PC-3 (cell line): ENCODE results near the gene SYT7.

Source experiments
- EZH2 ChIP-seq: fragments of 300-600 bp; sonication (generic); IDR thresholded peaks from one replicate; pipeline ENCODE4 v1.6.1; 2017; ENCODE audit warnings: antibody characterized with exemption, mild to moderate bottlenecking, low read length; ENCODE audit not compliant: unreplicated experiment
- EZH2phosphoT487 ChIP-seq: fragments of 300-600 bp; sonication (generic); IDR thresholded peaks from 2 replicates; pipeline ENCODE4 v1.6.1; 2018; ENCODE audit warnings: mild to moderate bottlenecking, antibody characterized with exemption, low read length, borderline replicate concordance
- TF ChIP-seq, protein P1 (sequence below): fragments of 300-600 bp; sonication (generic); conservative IDR thresholded peaks from 2 replicates; pipeline ENCODE4 v1.5.1; 2017; ENCODE audit warnings: antibody characterized with exemption, low read depth, mild to moderate bottlenecking, low read length

DNA sequence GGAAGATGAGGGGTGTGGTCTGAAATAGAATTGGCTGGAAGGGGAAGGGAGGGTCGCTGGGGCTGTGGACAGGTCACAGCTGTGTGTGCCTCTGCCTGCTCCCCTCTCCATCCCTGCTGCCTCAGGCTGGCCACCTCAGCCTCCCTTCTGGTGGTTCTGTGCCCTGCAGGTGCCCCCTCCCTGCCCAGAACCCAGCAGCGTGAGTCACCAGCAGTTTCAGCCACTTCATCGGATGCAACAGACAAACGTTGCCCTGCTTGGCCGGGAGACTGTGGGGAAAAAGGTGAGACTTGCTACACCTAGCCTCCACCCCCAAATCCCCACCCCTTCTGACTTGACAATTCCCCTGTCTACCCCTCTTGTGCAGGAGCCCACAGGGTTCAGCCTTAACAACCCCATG is 94.1 kb downstream of the SYT7 start:
- TF ChIP-seq, protein P1, sequence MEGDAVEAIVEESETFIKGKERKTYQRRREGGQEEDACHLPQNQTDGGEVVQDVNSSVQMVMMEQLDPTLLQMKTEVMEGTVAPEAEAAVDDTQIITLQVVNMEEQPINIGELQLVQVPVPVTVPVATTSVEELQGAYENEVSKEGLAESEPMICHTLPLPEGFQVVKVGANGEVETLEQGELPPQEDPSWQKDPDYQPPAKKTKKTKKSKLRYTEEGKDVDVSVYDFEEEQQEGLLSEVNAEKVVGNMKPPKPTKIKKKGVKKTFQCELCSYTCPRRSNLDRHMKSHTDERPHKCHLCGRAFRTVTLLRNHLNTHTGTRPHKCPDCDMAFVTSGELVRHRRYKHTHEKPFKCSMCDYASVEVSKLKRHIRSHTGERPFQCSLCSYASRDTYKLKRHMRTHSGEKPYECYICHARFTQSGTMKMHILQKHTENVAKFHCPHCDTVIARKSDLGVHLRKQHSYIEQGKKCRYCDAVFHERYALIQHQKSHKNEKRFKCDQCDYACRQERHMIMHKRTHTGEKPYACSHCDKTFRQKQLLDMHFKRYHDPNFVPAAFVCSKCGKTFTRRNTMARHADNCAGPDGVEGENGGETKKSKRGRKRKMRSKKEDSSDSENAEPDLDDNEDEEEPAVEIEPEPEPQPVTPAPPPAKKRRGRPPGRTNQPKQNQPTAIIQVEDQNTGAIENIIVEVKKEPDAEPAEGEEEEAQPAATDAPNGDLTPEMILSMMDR = no peak
- no peak for TF ChIP-seq EZH2
- no peak for TF ChIP-seq EZH2phosphoT487
